Tibial artery (tissue), 4 donors: Measurements from ENCODE around the gene IL3RA.
"Not testable (repeated sequence)": the region's sequence is repeated elsewhere in the genome, so short reads cannot be mapped to it uniquely, and the experiment has no call there.

Experiments used
- DNase-seq, 2 donors: peaks; one replicate each; pipeline ENCODE4 v3.0.0-alpha.2; 2019
- H3K27ac ChIP-seq, 2 donors: fragments of 200-600 bp; sonication (generic) in 1 of 2; 1 replicate in 1 of 2; 2 replicates in 1 of 2; pipeline ENCODE4 v1.5.1; 2018 to 2019; ENCODE audit warnings: mild to moderate bottlenecking in 1 of 2
- H3K27me3 ChIP-seq, 2 donors: fragments of 200-600 bp; sonication (generic) in 1 of 2; one replicate each; pipeline versions ENCODE4 v1.5.1 to v1.6.0; 2016 to 2019
- H3K36me3 ChIP-seq, 3 donors: fragments of 200-600 bp; sonication (generic) in 2 of 3; one replicate each; pipeline ENCODE4 v1.5.1; 2016 to 2019; ENCODE audit warnings: mild to moderate bottlenecking in 2 of 3
- H3K4me1 ChIP-seq, 4 donors: fragments of 200-600 bp; sonication (generic) in 2 of 4; 1 replicate in 3 of 4; 2 replicates in 1 of 4; pipeline ENCODE4 v1.5.1; 2016 to 2019
- H3K4me3 ChIP-seq, 2 donors: fragments of 200-600 bp; sonication (generic) in 1 of 2; 1 replicate in 1 of 2; 2 replicates in 1 of 2; pipeline ENCODE4 v1.5.1; 2018 to 2019; ENCODE audit warnings: mild to moderate bottlenecking in 2 of 2
- H3K9me3 ChIP-seq, 3 donors: fragments of 200-600 bp; sonication (generic) in 1 of 3; one replicate each; pipeline ENCODE4 v1.5.1; 2016 to 2019
- CTCF ChIP-seq, 2 experiments: fragments of 200-600 bp in 1 of 2; fragments of 450-650 bp in 1 of 2; IDR thresholded peaks; one replicate each; pipeline ENCODE4 v1.5.1; 2017 to 2019; ENCODE audit warnings: antibody characterized with exemption in 2 of 2, mild to moderate bottlenecking in 1 of 2, moderate library complexity in 1 of 2
- intact Hi-C: fragments of 100-400 bp; cut with DNase I; formaldehyde crosslinking; loops from one replicate; pipeline ENCODE4 v1.15.0; 2023; ENCODE audit warnings: low total_unique reads

Gene IL3RA

GRCh38 chrX:1295550-1295949 is 41.0 kb upstream of the IL3RA start:
- H3K27ac ChIP-seq: no peak overlapping the region
- no peak for TF ChIP-seq CTCF (IDR thresholded peaks at IDR 0.05)
- intact Hi-C loops: no loop called here
- H3K4me3 ChIP-seq: no peak overlapping the region
- H3K4me1 ChIP-seq: no peaks in the 10 kb centered on the region
- H3K9me3 ChIP-seq: peaks cover 0 to 11% (median 5%) of the 10 kb centered on the region in 3 donors
- no peaks in the 10 kb centered on the region for H3K36me3 ChIP-seq
- DNase-seq: no peak
- peaks cover 0 to 16% of the 10 kb centered on the region in 2 donors for H3K27me3 ChIP-seq

- intact Hi-C loops, H3K27ac ChIP-seq, DNase-seq, H3K4me1 ChIP-seq, H3K4me3 ChIP-seq, H3K36me3 ChIP-seq: not testable (repeated sequence)
- Histone ChIP-seq H3K27me3 (peaks cover 0 to 16% of the 10 kb centered on the region in 2 donors), H3K9me3 (peaks cover 0 to 11% (median 5%) of the 10 kb centered on the region in 3 donors)
These were observed 39.0 kb upstream of the IL3RA start for GRCh38 chrX:1297591-1297990.

- Histone ChIP-seq H3K27me3 (peaks cover 0 to 7% of the 10 kb centered on the region in 2 donors), H3K36me3 (no peaks in the 10 kb centered on the region), H3K27ac (no peak overlapping the region), H3K9me3 (peaks cover 0 to 11% (median 5%) of the 10 kb centered on the region in 3 donors), H3K4me3 (no peak overlapping the region), H3K4me1 (no peaks in the 10 kb centered on the region)
- no peak for DNase-seq
- TF ChIP-seq CTCF (IDR thresholded peaks at IDR 0.05): no peak
- intact Hi-C loops: no loop called here
These were observed 36.1 kb upstream of the IL3RA start for GRCh38 chrX:1300449-1300848.

GRCh38 chrX:1305411-1305810 is 31.2 kb upstream of the IL3RA start:
- DNase-seq: no peak
- no peak for TF ChIP-seq CTCF (IDR thresholded peaks at IDR 0.05)
- Histone ChIP-seq H3K27ac (no peak overlapping the region), H3K4me1 (no peaks in the 10 kb centered on the region), H3K27me3 (no peaks in the 10 kb centered on the region), H3K4me3 (no peak overlapping the region), H3K36me3 (no peaks in the 10 kb centered on the region), H3K9me3 (peaks cover 0 to 6% (median 0%) of the 10 kb centered on the region in 3 donors)
- intact Hi-C loops: no loop called here

- Histone ChIP-seq H3K4me1 (no peaks in the 10 kb centered on the region), H3K27ac (no peak overlapping the region), H3K36me3 (no peaks in the 10 kb centered on the region), H3K4me3 (no peak overlapping the region), H3K27me3 (no peaks in the 10 kb centered on the region), H3K9me3 (peaks cover 0 to 6% (median 0%) of the 10 kb centered on the region in 3 donors)
- intact Hi-C loops: no loop called here
- TF ChIP-seq CTCF (IDR thresholded peaks at IDR 0.05): no peak
- no peak for DNase-seq
These were observed 29.5 kb upstream of the IL3RA start for GRCh38 chrX:1306909-1307625.

GRCh38 chrX:1307626-1308340 is 28.8 kb upstream of the IL3RA start:
- Histone ChIP-seq H3K4me1 (no peaks in the 10 kb centered on the region), H3K4me3 (no peak overlapping the region), H3K36me3 (no peaks in the 10 kb centered on the region), H3K27me3 (no peaks in the 10 kb centered on the region), H3K27ac (no peak overlapping the region), H3K9me3 (peaks cover 0 to 6% (median 0%) of the 10 kb centered on the region in 3 donors)
- DNase-seq: no peak
- intact Hi-C loops: no loop called here
- TF ChIP-seq CTCF (IDR thresholded peaks at IDR 0.05): no peak
